ENCODE measurements around the gene MYCBP2. TPM values are rescaled to one million over a fixed set of nuclear protein-coding genes. Genes with fewer than 3 reads are reported as not detected.
"Not testable (repeated sequence)": the region's sequence is repeated elsewhere in the genome, so short reads cannot be mapped to it uniquely, and the experiment has no call there.

The MYCBP2 gene
- total and polyA plus RNA-seq, 2 donors, result 43.7 to 124 TPM

GRCh38 chr13:77350811-77351210, 23.9 kb upstream of the MYCBP2 start:
- Histone ChIP-seq H3K4me1 (ENCODE audit: insufficient read depth) (no peaks in the 10 kb centered on the region), H3K4me3 (ENCODE audit: low read depth, low read length) (no peak overlapping the region), H3K36me3 (ENCODE audit: insufficient read depth) (no peaks in the 10 kb centered on the region), H3K27ac (ENCODE audit: low read depth) (no peak overlapping the region)
- 82% methylated on average over 1 of the region's 1 CpG for WGBS
- DNase-seq (ENCODE audit: extremely low spot score), result no peak

- no peak for DNase-seq (ENCODE audit: extremely low spot score)
- WGBS, result 78% methylated on average over 1 of the region's 1 CpG
Observed at GRCh38 chr13:77349365-77349764, 22.5 kb upstream of the MYCBP2 start.

GRCh38 chr13:77347351-77347750, 20.5 kb upstream of the MYCBP2 start:
- H3K4me3 ChIP-seq (ENCODE audit: low read depth, low read length); DNase-seq (ENCODE audit: extremely low spot score); H3K36me3 ChIP-seq (ENCODE audit: insufficient read depth); H3K27ac ChIP-seq (ENCODE audit: low read depth); H3K4me1 ChIP-seq (ENCODE audit: insufficient read depth): not testable (repeated sequence)
- WGBS, result 96% methylated on average over 3 of the region's 3 CpGs

More at GRCh38 chr13:77349365-77349764, 22.5 kb upstream of the MYCBP2 start:
- no peaks in the 10 kb centered on the region for H3K36me3 ChIP-seq (ENCODE audit: insufficient read depth)
- no peaks in the 10 kb centered on the region for H3K4me1 ChIP-seq (ENCODE audit: insufficient read depth)
- H3K4me3 ChIP-seq (ENCODE audit: low read depth, low read length), result no peak overlapping the region
- H3K27ac ChIP-seq (ENCODE audit: low read depth), result no peak overlapping the region

GRCh38 chr13:77345150-77345780, 18.4 kb upstream of the MYCBP2 start:
- Histone ChIP-seq H3K4me1 (ENCODE audit: insufficient read depth) (no peaks in the 10 kb centered on the region), H3K36me3 (ENCODE audit: insufficient read depth) (no peaks in the 10 kb centered on the region), H3K4me3 (ENCODE audit: low read depth, low read length) (no peak overlapping the region), H3K27ac (ENCODE audit: low read depth) (no peak overlapping the region)
- no peak for DNase-seq (ENCODE audit: extremely low spot score)
- 73% methylated on average over 2 of the region's 2 CpGs for WGBS

- no peak overlapping the region for H3K4me3 ChIP-seq (ENCODE audit: low read depth, low read length)
- no peak overlapping the region for H3K27ac ChIP-seq (ENCODE audit: low read depth)
- no peak for DNase-seq (ENCODE audit: extremely low spot score)
- H3K4me1 ChIP-seq (ENCODE audit: insufficient read depth), result no peaks in the 10 kb centered on the region
- H3K36me3 ChIP-seq (ENCODE audit: insufficient read depth), result no peaks in the 10 kb centered on the region
- WGBS, result 86% methylated on average over 4 of the region's 4 CpGs
Observed at GRCh38 chr13:77343841-77344240, 16.9 kb upstream of the MYCBP2 start.

- Histone ChIP-seq H3K4me1 (ENCODE audit: insufficient read depth) (no peaks in the 10 kb centered on the region), H3K27ac (ENCODE audit: low read depth) (no peak overlapping the region), H3K4me3 (ENCODE audit: low read depth, low read length) (no peak overlapping the region), H3K36me3 (ENCODE audit: insufficient read depth) (no peaks in the 10 kb centered on the region)
- 77% methylated on average over 2 of the region's 2 CpGs for WGBS
- no peak for DNase-seq (ENCODE audit: extremely low spot score)
Observed at GRCh38 chr13:77339408-77339807, 12.5 kb upstream of the MYCBP2 start.

GRCh38 chr13:77338961-77339401, 12.1 kb upstream of the MYCBP2 start:
- no peaks in the 10 kb centered on the region for H3K36me3 ChIP-seq (ENCODE audit: insufficient read depth)
- no peak for DNase-seq (ENCODE audit: extremely low spot score)
- H3K27ac ChIP-seq (ENCODE audit: low read depth), result no peak overlapping the region
- 59% methylated on average over 6 of the region's 6 CpGs for WGBS
- H3K4me1 ChIP-seq (ENCODE audit: insufficient read depth), result no peaks in the 10 kb centered on the region
- H3K4me3 ChIP-seq (ENCODE audit: low read depth, low read length), result no peak overlapping the region

- H3K4me3 ChIP-seq (ENCODE audit: low read depth, low read length), result no peak overlapping the region
- no peak overlapping the region for H3K27ac ChIP-seq (ENCODE audit: low read depth)
- no peak for DNase-seq (ENCODE audit: extremely low spot score)
- H3K36me3 ChIP-seq (ENCODE audit: insufficient read depth), result no peaks in the 10 kb centered on the region
- no peaks in the 10 kb centered on the region for H3K4me1 ChIP-seq (ENCODE audit: insufficient read depth)
- WGBS, result 87% methylated on average over 2 of the region's 2 CpGs
Observed at GRCh38 chr13:77338329-77338728, 11.4 kb upstream of the MYCBP2 start.

GRCh38 chr13:77337159-77337558, 10.3 kb upstream of the MYCBP2 start:
- WGBS, result 80% methylated on average over 3 of the region's 3 CpGs
- no peak for DNase-seq (ENCODE audit: extremely low spot score)
- H3K4me3 ChIP-seq (ENCODE audit: low read depth, low read length), result no peak overlapping the region
- no peaks in the 10 kb centered on the region for H3K36me3 ChIP-seq (ENCODE audit: insufficient read depth)
- no peaks in the 10 kb centered on the region for H3K4me1 ChIP-seq (ENCODE audit: insufficient read depth)
- H3K27ac ChIP-seq (ENCODE audit: low read depth), result no peak overlapping the region

GRCh38 chr13:77335543-77335942, 8.6 kb upstream of the MYCBP2 start:
- no peaks in the 10 kb centered on the region for H3K36me3 ChIP-seq (ENCODE audit: insufficient read depth)
- no peak for DNase-seq (ENCODE audit: extremely low spot score)
- H3K4me3 ChIP-seq (ENCODE audit: low read depth, low read length), result no peak overlapping the region
- H3K27ac ChIP-seq (ENCODE audit: low read depth), result no peak overlapping the region
- no peaks in the 10 kb centered on the region for H3K4me1 ChIP-seq (ENCODE audit: insufficient read depth)

- DNase-seq (ENCODE audit: extremely low spot score), result no peak
- Histone ChIP-seq H3K4me3 (ENCODE audit: low read depth, low read length) (no peak overlapping the region), H3K27ac (ENCODE audit: low read depth) (no peak overlapping the region), H3K36me3 (ENCODE audit: insufficient read depth) (no peaks in the 10 kb centered on the region), H3K4me1 (ENCODE audit: insufficient read depth) (no peaks in the 10 kb centered on the region)
- WGBS, result 63% methylated on average over 4 of the region's 4 CpGs
Observed at GRCh38 chr13:77333594-77333993, 6.7 kb upstream of the MYCBP2 start.

GRCh38 chr13:77331421-77331820, 4.5 kb upstream of the MYCBP2 start:
- no peak overlapping the region for H3K4me3 ChIP-seq (ENCODE audit: low read depth, low read length)
- WGBS, result 68% methylated on average over 2 of the region's 2 CpGs
- no peak overlapping the region for H3K27ac ChIP-seq (ENCODE audit: low read depth)
- H3K36me3 ChIP-seq (ENCODE audit: insufficient read depth), result no peaks in the 10 kb centered on the region
- no peak for DNase-seq (ENCODE audit: extremely low spot score)
- H3K4me1 ChIP-seq (ENCODE audit: insufficient read depth), result no peaks in the 10 kb centered on the region

GRCh38 chr13:77329911-77330584, 3.2 kb upstream of the MYCBP2 start:
- H3K4me1 ChIP-seq (ENCODE audit: insufficient read depth), result no peaks in the 10 kb centered on the region
- peak overlapping the region; percentile 52 for H3K4me3 ChIP-seq (ENCODE audit: low read depth, low read length)
- no peaks in the 10 kb centered on the region for H3K36me3 ChIP-seq (ENCODE audit: insufficient read depth)
- DNase-seq (ENCODE audit: extremely low spot score), result peak; percentile 10
- WGBS, result under 1% methylated on average over 17 of the region's 17 CpGs
- peak overlapping the region; percentile 70 for H3K27ac ChIP-seq (ENCODE audit: low read depth)

GRCh38 chr13:77329133-77329910, 2.4 kb upstream of the MYCBP2 start:
- WGBS, result under 1% methylated on average over 46 of the region's 46 CpGs
- Histone ChIP-seq H3K4me3 (ENCODE audit: low read depth, low read length) (peak overlapping the region; percentile 52), H3K4me1 (ENCODE audit: insufficient read depth) (no peaks in the 10 kb centered on the region), H3K27ac (ENCODE audit: low read depth) (peak overlapping the region; percentile 70), H3K36me3 (ENCODE audit: insufficient read depth) (no peaks in the 10 kb centered on the region)
- DNase-seq (ENCODE audit: extremely low spot score), result peak; percentile 87
